Esophagus muscularis mucosa (tissue), 3 donors: ENCODE data around the gene FAM228A.

Experiments
- POLR2A ChIP-seq: fragments of 450-650 bp; IDR thresholded peaks from one replicate; pipeline ENCODE4 v1.6.1; 2017; ENCODE audit warnings: antibody characterized with exemption, moderate library complexity, mild to moderate bottlenecking, low read depth
- POLR2AphosphoS5 ChIP-seq, 2 donors: sonication (generic); formaldehyde crosslinking; IDR thresholded peaks; one replicate each; pipeline ENCODE4 v1.6.1; 2017; ENCODE audit warnings: antibody characterized with exemption in 2 of 2
- TF ChIP-seq, protein P1 (sequence below), 3 experiments: fragments of 200-600 bp in 2 of 3; fragments of 450-650 bp in 1 of 3; sonication (generic) in 2 of 3; IDR thresholded peaks; one replicate each; pipeline ENCODE4 v1.5.1; 2017 to 2019; ENCODE audit warnings: antibody characterized with exemption in 3 of 3, mild to moderate bottlenecking in 2 of 3, moderate library complexity in 1 of 3

DNA sequence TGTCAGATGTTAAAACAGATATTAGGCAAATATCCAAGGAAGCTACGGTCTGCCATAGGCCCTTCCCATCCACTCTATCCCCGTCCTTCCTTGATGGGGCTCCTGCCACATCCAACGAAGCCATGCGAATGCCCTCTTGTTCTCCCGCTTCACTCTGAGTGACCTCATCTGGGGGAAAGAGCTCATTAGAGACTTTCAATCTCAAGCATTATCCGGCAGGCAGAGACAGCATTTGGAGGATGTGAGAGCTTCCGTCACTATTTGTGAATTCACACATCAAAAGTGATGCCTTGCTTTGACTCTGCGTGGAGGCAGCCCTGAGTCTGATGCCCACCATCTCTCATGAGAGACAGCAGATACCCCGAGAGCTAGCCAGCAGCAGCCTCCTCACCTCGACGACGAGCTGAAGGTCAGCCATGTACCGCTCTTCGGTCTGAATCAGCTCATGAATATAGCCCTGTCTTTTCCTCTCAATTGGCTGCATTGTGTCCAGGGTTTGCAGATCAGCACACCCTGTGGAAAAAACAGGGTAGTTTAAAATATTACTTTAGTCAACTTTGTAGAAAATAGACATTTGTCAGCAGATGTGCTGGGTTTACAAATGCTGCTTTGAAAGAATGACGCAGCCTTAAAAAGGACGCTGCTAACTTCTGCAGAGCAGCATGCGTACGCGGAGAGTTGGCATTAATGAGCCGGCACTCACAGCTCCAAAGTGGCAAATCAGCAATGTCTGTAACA lies 45.9 kb downstream of the FAM228A start:
- no peak for TF ChIP-seq POLR2AphosphoS5 (IDR thresholded peaks at IDR 0.05)
- TF ChIP-seq, protein P1, sequence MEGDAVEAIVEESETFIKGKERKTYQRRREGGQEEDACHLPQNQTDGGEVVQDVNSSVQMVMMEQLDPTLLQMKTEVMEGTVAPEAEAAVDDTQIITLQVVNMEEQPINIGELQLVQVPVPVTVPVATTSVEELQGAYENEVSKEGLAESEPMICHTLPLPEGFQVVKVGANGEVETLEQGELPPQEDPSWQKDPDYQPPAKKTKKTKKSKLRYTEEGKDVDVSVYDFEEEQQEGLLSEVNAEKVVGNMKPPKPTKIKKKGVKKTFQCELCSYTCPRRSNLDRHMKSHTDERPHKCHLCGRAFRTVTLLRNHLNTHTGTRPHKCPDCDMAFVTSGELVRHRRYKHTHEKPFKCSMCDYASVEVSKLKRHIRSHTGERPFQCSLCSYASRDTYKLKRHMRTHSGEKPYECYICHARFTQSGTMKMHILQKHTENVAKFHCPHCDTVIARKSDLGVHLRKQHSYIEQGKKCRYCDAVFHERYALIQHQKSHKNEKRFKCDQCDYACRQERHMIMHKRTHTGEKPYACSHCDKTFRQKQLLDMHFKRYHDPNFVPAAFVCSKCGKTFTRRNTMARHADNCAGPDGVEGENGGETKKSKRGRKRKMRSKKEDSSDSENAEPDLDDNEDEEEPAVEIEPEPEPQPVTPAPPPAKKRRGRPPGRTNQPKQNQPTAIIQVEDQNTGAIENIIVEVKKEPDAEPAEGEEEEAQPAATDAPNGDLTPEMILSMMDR (IDR thresholded peaks at IDR 0.05), result no peak
- no peak for TF ChIP-seq POLR2A
